GM19351 (cell line): ENCODE results near the gene PGAM4.
"Not testable (repeated sequence)": the region's sequence is repeated elsewhere in the genome, so short reads cannot be mapped to it uniquely, and the experiment has no call there.

Experiments used
- ATAC-seq: cut with Tn5 transposase; IDR thresholded peaks from one replicate; pipeline ENCODE4 v1.9.1; 2021; ENCODE audit warnings: mild to moderate bottlenecking, moderate library complexity; ENCODE audit not compliant: unreplicated experiment

Gene PGAM4

DNA sequence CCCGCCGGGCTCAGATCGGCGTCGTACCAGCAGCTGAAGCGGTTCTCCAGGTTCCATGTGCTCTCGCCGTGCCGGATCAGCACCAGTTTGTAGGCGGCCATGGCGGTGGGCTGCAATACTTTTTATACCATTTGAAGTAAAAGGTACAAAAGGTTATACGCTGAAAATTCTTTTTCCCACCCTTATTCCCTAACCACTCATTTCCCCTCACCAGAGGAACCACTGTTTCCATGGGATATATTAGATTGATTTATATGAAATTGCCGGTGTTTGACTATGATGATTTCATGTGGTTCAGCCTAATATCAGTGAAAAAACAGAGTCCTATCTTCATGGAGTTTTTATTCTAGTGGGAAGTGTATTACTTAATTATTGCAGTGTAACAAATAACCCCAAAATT is at the start of gene PGAM4:
Gene PGAM4, minus strand, starts transcription at position 101 of the 400 bp plus-strand sequence. Its CDS starts 0 bp downstream, at position 101.
- no peak for ATAC-seq

DNA sequence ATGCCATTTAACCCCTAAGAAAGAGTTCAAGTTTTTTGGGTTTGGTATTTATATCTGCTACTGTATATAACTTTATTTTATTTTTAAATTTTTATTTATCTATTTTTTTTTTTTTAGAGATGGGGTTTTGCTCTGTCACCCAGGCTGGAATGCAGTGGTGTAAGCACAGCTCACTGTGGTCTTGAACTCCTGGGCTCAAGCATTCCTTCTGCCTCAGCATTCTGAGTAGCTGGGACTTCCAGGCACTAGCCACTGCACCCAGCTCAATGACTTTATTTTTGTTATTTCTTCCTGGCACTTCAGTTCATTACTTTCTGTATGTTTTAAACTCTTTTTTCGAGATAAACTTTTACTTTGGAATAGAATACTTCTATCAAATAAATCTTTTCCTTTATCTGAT is 42.4 kb upstream of the PGAM4 start:
- ATAC-seq: no peak

DNA sequence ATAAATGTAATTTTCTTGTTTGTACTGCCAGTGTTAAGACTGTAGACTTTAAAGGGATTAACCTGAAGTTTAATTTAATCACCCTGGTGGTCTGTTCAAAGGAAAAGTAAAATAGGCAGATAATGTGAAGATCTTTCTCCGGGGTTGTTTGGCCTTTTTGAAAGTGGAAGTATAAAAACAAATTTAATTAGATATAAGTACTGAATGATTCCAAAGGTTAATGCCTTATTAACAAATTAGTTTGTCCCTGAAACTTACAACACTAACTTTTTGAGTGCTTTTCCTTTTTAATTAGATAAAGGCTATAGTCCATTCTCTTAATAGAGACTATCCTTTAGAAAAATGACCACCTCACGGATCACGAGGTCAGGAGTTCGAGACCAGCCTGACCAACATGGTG is 10.4 kb upstream of the PGAM4 start:
- no peak for ATAC-seq

DNA sequence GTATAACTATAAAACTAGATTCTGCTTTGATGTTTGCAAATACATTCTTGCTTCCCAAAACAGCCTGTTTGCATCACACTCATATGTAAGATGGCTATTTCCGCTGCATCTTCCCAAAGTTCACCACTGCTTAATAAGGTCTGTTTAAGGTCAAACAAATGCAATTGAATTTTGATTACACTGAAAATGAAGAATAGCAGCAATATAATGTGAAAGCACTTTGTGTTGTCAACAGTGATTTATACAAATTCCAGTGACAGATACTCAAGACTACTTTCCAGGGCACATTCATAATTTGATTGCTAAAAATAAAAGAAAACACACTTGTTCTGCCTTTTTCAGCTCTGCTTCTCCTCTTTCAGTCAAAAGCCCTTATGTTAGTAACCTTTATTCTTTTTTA is 8.1 kb upstream of the PGAM4 start:
- no peak for ATAC-seq

- ATAC-seq: no peak
These were observed 7.7 kb upstream of the PGAM4 start for GRCh38 chrX:77977095-77977494.

DNA sequence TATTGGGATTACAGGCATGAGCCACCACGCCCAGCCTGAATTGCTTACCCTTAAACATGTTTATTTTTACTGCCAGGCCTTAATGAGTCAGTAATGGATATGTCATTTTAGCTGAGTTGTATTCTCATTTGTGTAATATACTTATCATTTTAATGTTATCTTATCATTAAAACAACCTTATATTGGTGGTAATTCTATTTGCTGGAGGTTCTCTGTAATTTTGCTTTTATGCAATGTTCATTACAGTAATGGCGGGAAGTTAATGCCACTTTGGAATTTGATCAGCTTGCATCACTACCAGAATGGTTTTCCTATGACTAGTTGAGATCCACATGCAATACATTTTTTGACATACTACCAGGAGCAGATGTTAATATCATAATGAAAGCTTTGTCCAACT is 6.3 kb upstream of the PGAM4 start:
- ATAC-seq: no peak

DNA sequence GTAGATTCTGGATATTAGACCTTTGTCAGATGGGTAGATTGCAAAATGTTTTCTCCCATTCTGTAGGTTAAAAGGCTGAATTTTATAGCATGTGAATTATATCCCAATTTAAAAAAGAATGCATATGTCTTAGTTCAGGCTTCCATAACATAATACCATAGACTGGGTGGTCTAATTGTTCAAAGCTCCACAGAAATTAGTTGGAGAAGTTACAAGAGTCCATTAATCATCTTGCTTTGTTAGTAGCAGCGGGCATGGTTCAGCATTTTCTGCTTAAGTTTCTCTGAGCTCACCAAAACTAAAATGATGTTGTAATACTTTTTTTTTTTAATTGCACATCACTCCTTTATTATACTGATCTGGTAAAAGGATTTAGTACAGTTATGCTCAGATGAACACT is 1.8 kb downstream of the PGAM4 start:
- no peak for ATAC-seq

- ATAC-seq: no peak
These were observed 3.1 kb downstream of the PGAM4 start for GRCh38 chrX:77966361-77966760.

DNA sequence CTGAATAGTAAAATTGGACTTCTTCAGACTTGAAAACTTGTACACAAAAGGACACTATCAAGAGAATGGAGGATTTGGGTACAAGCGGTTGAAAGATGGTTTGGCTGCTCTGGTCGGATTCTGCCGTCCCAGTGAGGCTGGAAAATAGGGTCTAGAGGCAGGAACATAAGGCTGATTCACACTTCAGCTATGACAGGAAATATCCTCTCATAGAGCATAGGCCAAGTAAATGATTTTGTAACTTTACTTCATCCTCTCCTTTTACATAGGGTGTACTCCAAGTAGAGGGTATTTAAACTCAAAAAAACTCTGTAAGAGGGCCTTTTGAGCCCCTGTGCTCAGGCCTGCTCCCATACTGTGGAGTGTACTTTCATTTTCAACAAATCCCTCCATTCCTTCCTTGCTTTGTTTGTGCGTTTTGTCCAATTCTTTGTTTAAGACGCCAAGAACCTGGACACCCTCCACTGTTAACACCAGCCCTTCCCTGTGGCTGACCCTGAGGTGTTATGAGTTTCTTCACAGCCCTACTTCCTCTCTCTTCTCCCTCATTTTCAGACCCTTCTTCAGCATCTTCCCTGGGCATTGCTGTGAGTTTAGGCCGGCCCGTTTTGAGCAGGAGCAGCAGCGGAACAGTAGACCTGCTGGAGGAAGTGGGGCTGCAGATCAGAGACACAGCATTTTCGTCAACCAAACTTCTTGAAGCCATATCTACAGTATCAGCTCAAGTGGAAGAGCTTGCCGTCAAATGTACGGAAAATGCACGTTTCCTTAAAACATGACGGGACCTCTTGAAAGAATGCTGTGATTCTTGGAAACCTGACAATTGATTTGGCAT is 7.2 kb downstream of the PGAM4 start:
- no peak for ATAC-seq

DNA sequence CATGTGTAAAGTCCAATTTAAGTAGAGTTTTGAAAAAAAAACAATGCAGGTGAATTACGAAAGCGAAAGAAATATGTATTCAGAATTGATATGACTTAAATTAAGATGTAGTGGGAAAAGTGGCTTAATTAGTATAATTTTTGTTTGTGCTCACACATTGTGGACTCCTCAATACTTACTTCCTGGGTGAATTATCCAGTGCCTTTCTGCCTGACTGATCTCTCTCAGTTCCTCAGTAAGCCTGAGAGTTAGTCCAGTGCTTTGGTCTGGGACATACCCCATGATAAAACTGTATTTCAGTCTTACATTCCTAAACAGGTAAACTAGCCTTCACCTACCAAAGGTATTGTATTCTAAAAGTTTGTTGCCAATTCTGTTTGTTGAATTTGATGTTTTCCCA is 8.4 kb downstream of the PGAM4 start:
- ATAC-seq: no peak

GRCh38 chrX:77960567-77960966 is 8.9 kb downstream of the PGAM4 start:
- no peak for ATAC-seq

DNA sequence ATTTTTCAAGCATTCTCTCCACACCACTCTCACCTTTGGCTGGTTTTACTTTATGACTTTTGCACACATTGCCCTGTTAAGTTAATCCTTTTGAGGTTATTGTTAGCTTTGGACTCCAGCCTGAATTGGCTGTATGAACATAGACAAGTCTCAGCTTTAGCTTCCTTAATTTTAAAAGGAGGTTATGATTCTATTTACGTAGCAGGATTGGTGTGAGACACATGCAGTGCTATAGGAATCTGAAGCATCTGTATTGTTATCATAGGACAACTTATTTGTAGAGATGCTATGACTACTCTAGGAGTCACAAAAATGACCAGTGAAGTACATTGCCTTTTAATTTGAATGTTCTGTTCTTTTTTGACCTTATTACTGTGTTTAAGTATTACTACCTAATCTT is 15.7 kb downstream of the PGAM4 start:
- ATAC-seq: no peak

GRCh38 chrX:77953302-77953701 is 16.1 kb downstream of the PGAM4 start:
- ATAC-seq: no peak

- no peak for ATAC-seq
These were observed 17.3 kb downstream of the PGAM4 start for GRCh38 chrX:77952173-77952572.

DNA sequence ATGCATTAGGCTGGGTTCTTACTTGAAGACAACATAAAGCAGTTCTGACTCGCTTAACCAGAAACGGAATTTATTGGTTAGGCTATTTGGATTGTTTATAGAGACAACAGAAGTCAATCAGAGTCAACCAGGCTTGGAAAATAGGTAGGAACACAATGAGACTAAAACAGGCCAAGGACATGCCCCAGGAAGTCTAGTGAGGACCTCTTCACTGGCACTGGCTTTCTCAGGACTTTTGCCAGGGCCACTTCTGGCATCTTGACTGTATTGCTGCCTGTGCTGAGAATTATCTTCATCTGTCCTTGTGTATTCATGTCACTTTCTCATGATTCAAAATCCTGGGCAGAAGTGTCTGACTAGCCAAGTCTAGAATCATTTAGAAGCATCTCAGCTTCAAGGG is 19.6 kb downstream of the PGAM4 start:
- no peak for ATAC-seq

DNA sequence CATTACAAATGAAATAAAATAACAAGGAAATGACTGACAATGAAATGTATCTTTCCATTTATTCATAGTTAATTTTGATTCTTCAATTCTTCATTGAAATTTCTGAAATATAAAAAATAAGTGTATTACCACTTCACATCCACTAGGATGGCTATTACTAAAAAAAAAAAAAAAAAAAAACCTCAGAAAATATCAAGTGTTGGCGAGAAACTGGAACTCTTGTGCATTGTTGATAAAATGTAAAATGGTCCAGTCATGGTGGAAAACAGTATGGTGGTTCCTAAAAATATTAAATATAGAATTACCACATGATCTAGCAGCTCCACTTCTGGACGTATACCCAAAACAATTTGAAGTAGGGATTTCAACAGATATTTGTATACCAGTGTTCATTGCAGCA is 22.9 kb downstream of the PGAM4 start:
- ATAC-seq: no peak

DNA sequence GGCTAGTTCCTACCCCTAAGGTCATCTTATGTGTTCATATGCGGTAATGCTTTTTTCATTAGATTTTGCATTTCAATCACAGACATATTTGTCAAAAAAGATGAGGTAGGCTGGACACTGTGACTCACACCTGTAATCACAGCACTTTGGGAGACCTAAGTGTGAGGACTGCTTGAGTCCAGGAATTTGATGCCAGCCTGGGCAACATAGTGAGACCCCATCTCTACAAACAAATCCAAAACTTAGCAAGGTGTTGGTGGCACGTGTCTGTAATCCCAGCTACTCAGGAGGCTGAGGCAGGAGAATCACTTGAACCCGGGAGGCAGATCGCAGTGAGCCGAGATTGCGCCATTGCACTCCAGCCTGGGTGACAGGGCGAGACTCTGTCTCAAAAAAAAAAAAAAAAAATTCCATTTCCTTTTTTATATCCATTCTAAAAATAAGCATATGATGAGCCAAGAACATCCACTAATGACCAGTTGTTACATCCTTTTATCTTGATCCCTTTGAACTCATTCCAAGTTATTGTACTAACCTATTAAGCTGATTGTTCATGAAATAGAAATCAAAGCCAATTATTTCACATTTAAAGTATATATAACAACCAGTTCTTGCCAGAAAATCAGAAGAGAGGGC is 23.4 kb downstream of the PGAM4 start:
- ATAC-seq: no peak

DNA sequence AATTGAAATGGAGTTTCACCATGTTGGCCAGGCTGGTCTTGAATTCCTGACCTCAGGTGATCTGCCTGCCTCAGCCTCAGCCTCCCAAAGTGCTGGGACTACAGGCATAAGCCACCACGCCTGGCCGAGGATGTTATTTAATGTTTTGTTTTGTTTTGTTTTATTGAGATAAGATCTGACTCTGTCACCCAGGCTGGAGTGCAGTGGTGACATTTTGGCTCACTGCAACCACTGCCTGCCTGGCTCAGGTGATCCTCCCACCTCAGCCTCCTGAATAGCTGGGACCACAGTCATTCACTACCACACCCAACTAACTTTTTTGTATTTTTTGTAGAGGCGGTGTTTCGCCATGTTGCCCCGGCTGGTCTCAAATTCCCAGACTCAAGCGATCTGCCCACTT is 24.4 kb downstream of the PGAM4 start:
- not testable (repeated sequence) for ATAC-seq

GRCh38 chrX:77938083-77938680 is 31.3 kb downstream of the PGAM4 start:
- ATAC-seq: no peak

- ATAC-seq: no peak
These were observed 32.1 kb downstream of the PGAM4 start for GRCh38 chrX:77937291-77937690.

DNA sequence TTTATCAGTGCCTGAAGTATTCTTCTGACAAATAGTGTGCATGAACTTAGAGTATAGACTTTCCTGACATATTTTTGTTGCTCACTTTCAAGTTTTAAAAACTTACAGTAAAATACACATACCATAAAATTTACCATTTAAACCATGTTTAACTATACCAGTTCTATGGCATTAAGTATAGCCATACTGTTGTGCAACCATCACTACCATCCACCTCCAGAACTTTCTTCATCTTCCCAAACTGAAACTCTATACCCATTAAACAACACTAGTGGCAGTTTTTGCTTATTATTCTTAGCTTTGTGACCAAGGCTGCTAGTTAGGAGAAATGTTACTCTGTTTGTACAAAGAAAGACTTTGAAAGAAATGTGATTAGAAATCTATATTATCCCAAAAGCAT is 33.1 kb downstream of the PGAM4 start:
- no peak for ATAC-seq

GRCh38 chrX:77935886-77936285 is 33.6 kb downstream of the PGAM4 start:
- ATAC-seq: no peak
